ENCODE measurements around the gene SYNPO2L.
A peak's percentile ranks its signal among the peaks of the same experiment; 100 is the strongest.

DNA sequence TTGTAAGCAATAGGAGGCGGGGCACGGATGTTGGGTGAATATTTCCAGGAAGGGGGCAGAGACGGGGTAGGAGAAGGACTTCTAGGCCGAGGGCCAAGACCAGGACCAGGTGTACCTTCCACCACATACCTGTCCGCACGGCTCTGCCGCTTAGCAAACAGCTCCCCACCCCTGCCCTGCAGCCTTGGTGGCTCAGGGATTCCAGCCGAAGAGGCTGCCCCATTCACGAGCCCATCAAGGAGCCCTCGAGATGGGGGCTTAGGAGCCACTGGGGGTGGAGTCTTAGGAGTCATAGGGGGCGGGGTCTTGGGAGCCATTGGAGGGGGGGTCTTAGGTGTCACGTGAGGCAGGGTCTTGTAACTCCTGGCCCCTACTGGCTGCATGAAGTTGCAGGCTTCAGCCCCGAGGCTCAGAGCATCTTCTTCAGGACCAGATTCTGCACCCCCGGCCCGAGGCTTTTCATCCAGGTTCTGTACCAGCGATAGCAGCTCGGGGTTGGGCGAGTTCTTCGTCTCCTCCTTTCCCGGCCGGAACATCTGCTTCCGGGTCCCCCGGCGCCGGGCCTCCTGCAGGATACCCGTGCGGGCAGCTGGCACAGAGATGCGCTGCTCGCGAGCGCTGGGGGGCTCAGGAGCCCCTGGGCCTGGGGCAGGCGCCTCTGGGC, 8.5 kb downstream of the SYNPO2L start:
- TF ChIP-seq, protein P1, sequence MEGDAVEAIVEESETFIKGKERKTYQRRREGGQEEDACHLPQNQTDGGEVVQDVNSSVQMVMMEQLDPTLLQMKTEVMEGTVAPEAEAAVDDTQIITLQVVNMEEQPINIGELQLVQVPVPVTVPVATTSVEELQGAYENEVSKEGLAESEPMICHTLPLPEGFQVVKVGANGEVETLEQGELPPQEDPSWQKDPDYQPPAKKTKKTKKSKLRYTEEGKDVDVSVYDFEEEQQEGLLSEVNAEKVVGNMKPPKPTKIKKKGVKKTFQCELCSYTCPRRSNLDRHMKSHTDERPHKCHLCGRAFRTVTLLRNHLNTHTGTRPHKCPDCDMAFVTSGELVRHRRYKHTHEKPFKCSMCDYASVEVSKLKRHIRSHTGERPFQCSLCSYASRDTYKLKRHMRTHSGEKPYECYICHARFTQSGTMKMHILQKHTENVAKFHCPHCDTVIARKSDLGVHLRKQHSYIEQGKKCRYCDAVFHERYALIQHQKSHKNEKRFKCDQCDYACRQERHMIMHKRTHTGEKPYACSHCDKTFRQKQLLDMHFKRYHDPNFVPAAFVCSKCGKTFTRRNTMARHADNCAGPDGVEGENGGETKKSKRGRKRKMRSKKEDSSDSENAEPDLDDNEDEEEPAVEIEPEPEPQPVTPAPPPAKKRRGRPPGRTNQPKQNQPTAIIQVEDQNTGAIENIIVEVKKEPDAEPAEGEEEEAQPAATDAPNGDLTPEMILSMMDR (IDR thresholded peaks at IDR 0.05; ENCODE audit: poor library complexity, severe bottlenecking), result peak; percentile 21
- TF ChIP-seq EP300 (conservative IDR thresholded peaks at IDR 0.05; ENCODE audit: poor library complexity, severe bottlenecking) (no peak), SMC3 (conservative IDR thresholded peaks at IDR 0.05; ENCODE audit: poor library complexity) (no peak), MXI1 (conservative IDR thresholded peaks at IDR 0.05; ENCODE audit: poor library complexity, severe bottlenecking) (peak; percentile 11), POLR2AphosphoS5 (IDR thresholded peaks at IDR 0.05) (peak; percentile 52), TAF1 (IDR thresholded peaks at IDR 0.05; ENCODE audit: low read depth) (no peak), EZH2 (IDR thresholded peaks at IDR 0.05; ENCODE audit: borderline replicate concordance, insufficient read depth, low read length, poor library complexity, severe bottlenecking) (no peak)
- TF ChIP-seq, protein P2, sequence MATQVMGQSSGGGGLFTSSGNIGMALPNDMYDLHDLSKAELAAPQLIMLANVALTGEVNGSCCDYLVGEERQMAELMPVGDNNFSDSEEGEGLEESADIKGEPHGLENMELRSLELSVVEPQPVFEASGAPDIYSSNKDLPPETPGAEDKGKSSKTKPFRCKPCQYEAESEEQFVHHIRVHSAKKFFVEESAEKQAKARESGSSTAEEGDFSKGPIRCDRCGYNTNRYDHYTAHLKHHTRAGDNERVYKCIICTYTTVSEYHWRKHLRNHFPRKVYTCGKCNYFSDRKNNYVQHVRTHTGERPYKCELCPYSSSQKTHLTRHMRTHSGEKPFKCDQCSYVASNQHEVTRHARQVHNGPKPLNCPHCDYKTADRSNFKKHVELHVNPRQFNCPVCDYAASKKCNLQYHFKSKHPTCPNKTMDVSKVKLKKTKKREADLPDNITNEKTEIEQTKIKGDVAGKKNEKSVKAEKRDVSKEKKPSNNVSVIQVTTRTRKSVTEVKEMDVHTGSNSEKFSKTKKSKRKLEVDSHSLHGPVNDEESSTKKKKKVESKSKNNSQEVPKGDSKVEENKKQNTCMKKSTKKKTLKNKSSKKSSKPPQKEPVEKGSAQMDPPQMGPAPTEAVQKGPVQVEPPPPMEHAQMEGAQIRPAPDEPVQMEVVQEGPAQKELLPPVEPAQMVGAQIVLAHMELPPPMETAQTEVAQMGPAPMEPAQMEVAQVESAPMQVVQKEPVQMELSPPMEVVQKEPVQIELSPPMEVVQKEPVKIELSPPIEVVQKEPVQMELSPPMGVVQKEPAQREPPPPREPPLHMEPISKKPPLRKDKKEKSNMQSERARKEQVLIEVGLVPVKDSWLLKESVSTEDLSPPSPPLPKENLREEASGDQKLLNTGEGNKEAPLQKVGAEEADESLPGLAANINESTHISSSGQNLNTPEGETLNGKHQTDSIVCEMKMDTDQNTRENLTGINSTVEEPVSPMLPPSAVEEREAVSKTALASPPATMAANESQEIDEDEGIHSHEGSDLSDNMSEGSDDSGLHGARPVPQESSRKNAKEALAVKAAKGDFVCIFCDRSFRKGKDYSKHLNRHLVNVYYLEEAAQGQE (IDR thresholded peaks at IDR 0.05; ENCODE audit: borderline replicate concordance), result no peak
